ENCODE measurements around the gene SYT6.

DNA sequence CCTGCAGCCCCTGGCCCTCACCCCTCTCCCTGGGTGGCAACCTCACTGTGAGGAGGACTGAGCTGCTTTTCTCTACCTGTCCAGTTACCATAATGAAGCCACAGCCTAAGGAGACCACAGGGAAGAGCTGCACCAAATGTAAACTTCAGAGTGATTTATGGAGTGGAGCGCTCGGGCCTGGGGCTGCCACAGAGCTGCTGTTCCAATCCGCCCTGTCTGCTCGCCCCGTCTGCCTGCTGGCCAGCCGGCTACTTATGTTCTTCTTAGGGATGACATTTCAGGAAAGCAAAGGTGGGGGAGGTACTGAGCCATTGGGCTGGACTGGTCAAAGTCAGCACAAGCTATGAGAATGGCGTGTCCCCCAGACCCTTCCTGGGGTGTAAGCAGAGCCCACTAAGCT lies 17.9 kb downstream of the SYT6 start:
- TF ChIP-seq, protein P1, sequence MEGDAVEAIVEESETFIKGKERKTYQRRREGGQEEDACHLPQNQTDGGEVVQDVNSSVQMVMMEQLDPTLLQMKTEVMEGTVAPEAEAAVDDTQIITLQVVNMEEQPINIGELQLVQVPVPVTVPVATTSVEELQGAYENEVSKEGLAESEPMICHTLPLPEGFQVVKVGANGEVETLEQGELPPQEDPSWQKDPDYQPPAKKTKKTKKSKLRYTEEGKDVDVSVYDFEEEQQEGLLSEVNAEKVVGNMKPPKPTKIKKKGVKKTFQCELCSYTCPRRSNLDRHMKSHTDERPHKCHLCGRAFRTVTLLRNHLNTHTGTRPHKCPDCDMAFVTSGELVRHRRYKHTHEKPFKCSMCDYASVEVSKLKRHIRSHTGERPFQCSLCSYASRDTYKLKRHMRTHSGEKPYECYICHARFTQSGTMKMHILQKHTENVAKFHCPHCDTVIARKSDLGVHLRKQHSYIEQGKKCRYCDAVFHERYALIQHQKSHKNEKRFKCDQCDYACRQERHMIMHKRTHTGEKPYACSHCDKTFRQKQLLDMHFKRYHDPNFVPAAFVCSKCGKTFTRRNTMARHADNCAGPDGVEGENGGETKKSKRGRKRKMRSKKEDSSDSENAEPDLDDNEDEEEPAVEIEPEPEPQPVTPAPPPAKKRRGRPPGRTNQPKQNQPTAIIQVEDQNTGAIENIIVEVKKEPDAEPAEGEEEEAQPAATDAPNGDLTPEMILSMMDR (conservative IDR thresholded peaks at IDR 0.05): no peak
- TF ChIP-seq ZFX (IDR thresholded peaks at IDR 0.05): no peak
